HG02571 (cell line): ENCODE data around the gene SV2B.

Experiments used
- ATAC-seq: cut with Tn5 transposase; IDR thresholded peaks from one replicate; pipeline ENCODE4 v1.9.1; 2021; ENCODE audit warnings: mild to moderate bottlenecking, moderate library complexity; ENCODE audit not compliant: unreplicated experiment

The SV2B gene

GRCh38 chr15:91184441-91184840 is 84.4 kb downstream of the SV2B start:
- ATAC-seq = no peak

DNA sequence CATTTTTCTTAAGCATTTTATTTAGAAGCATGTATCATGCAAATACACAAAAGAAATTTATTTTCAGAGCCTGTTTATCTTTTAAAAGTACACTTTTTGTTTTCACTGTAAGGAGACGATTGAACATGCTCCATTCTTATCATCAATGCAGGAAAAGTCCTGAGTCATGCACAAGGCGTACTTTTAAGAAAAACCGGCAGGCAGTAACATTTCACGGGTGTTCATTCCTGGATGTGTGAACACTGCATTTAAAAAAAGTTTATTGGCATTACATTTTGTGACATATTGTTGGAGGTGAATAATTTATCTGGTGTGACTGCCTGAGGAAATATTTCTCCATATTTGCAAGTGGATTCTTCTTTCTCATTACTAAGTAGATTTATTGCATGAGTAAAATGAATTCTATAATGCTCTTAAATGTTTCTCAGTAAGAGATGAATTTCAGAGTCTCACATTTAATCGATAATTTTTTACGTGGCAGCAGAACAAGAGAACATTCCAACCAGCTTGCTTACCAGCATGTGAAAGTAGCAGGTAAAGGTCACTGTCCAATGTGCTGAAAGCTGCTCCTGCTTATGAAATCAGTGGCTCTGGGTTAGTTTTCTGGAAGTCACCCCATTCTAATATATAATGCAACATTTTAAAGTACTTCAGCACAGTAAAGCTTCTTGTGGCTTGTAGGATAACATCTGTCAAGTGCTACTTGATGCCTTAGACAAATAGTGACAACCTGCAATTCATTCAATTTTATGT is 87.0 kb downstream of the SV2B start:
- ATAC-seq = no peak

- no peak for ATAC-seq
Observed at GRCh38 chr15:91192285-91192684, 92.2 kb downstream of the SV2B start.

DNA sequence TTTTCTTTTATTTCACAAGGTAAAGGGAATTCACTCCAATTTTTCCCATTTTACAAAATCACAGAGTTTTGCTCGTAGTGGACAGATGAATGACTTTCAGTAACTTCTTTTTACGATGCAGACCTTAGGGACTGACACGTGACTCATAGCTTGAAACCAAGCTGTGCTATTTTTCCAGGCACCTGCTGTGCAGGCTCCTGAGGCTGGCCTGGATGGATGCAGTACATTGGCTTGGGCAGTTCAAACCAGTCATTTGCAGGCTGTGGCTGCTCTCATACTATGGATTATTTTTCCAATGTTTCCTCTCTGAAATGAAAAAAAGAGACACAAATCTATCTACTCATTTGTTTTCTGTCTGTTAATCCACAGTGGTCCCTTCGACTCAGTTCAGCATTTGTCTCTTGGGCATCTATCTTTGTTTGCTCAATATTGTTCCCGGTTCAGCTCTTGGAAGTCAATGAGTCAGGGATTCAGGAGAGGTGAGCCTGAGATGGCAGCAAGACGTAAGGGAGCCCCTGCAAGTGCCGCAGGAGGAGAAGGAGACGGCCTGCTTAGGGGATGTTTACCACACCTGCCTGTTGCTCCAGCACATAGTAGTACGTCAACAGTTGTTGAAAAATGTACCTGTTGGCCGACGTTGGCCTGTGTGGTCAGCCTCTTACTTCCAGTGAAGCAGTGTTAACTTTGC is 92.8 kb downstream of the SV2B start:
- no peak for ATAC-seq

GRCh38 chr15:91193378-91193720 is 93.3 kb downstream of the SV2B start:
- ATAC-seq = no peak

GRCh38 chr15:91196127-91196526 is 96.1 kb downstream of the SV2B start:
- no peak for ATAC-seq

- no peak for ATAC-seq
Observed at GRCh38 chr15:91196768-91197167, 96.7 kb downstream of the SV2B start.

DNA sequence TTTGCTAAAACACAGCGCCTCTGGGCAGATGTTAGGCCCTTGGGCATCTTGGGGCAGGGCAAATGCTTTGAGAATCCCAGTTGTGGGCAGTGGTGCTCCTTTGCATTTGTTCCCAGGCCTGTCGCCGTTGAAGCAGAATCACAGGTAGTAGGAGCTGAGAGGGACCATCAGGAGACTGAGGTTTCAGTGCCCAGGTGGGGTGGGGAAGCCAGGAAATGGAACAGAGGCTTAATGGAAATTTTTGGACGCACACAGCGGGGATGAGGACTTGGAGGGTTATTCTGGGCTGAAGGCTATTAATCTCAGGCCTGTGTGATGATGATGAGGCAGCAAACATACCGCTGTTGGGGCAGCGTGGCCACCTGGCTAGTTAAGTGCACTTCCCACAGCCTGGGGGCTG is 99.5 kb downstream of the SV2B start:
- ATAC-seq = no peak

- no peak for ATAC-seq
Observed at GRCh38 chr15:91200101-91200754, 100.2 kb downstream of the SV2B start.

DNA sequence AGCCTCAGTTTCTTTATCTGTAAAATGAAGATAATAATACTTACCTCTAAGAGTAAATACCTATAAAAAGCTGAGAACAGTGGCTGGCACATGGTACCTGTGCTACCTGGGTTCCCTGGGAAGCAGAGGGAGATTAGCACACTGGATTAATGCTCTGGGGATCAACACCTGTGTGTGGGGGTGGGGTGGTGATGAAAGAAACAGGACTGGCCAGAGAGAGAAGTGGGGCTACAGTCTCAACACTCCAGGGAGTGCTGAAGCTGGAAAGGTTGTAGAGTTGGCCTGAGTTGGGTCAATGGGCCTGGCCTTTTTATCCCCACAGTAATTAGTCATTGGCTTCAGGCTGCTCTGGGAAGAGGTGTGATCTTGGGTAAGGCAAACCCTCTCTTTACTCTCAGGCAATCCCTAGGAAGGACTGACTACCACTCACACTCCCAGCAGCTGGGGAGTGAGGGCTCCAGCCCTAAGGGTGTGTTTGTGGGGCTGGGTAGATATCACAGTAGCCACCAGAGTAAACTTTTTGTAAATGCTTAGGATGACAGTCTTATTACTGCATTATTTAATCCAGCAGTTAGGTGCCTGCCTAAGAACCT is 102.5 kb downstream of the SV2B start:
- ATAC-seq = no peak

DNA sequence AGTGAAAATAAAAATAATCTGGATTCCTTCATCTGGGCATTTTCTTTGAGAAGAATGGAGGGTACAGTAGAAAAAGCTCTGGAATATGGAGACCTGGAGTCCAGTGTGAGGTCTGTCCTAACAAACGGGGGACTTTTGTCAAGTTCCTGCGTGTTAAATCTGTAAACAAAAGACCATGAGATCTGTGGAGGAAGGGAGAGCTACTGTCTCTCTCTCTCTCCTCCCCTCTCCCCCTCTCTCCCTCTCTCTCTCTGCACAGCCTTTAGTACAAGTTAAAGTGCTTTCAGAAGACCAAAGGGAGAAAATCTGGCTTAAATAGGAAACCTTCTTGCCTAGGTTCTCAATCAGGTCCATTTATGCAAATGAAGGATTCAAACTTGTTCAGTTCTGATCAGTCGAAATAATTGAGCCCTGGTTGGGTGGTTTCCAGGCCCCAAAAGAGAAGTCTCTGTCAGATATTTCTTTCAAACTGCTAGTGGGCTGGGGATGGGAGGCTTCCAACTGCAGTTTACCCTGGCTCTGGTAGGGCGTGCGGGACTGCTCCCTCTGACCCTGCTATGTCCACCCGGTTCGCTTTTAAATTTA is 103.7 kb downstream of the SV2B start:
- ATAC-seq = no peak

DNA sequence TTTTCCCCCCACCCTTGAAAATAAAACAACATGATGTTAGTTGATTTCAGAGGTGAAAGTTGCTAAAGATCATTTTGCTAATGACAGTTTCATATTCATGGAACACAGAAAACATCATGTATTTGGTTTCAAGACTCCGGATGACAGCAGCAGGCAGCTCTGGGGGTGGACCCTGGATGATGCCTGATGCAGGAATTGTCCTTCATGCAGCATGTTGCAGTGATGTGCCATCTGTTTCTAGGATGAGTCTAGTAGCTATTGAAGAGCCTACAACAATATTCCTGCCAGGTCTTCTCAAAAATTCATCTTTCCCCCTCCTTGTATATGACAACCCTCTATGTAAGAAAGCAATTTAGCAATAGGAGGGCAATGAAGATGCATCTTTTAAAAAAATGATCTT is 108.3 kb downstream of the SV2B start:
- no peak for ATAC-seq

- ATAC-seq = no peak
Observed at GRCh38 chr15:91209318-91209717, 109.3 kb downstream of the SV2B start.

DNA sequence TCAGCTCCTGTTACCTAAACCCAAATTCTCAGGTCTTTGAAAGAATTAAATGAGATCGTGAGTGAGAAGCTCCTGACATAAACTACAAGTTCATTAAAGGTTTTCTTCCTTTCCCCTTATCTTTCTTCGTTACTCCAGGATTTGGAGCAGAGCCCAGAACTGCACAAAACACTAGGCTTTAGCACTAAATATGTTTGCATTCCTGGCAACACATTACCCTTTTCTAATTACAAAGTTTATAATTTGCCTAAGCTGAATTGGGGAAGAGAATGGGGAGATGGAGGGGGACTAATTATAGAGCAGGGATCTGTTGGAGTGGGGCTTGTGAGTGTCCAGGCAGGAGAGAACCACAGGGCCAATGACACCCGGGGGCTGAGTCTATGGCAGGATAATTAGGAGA is 109.7 kb downstream of the SV2B start:
- ATAC-seq = no peak

- ATAC-seq = no peak
Observed at GRCh38 chr15:91214675-91215590, 114.9 kb downstream of the SV2B start.

DNA sequence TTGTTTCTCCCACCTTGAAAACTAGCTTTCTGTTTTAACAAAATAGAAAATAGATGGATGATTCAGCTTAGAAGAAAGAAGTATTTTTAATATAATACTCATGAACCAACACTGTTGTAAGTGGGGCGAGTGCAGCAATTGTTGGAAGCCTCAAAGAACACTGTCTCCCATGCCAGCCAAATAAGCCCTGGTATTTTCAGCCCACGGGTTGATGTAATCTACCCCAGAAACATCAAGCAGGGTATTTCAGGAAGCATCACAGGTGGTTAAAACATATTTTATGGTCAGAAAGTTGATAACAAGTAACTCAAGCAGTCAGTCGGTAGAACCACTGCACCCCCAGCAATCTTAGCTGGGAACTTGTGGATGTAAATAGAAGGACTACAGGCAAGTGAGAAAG is 115.9 kb downstream of the SV2B start:
- ATAC-seq = no peak

DNA sequence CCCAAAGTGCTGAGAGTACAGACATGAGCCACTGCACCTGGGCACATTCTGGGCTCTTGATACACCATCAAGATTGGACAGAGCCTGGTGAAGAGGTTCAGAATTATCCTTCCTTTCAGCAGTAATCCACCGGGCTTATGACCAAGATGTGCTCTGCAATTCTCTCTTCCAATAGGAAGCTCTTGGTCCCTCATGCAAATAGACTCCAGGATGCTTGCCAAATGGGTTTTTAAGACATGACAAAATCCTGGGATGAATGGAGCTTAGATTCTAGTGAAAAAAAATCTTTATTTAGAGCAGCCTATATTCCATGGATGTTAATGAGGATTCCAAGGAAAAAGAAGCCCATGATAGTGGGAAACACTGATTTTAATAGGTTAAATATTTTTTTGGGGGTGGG is 119.1 kb downstream of the SV2B start:
- ATAC-seq = no peak

DNA sequence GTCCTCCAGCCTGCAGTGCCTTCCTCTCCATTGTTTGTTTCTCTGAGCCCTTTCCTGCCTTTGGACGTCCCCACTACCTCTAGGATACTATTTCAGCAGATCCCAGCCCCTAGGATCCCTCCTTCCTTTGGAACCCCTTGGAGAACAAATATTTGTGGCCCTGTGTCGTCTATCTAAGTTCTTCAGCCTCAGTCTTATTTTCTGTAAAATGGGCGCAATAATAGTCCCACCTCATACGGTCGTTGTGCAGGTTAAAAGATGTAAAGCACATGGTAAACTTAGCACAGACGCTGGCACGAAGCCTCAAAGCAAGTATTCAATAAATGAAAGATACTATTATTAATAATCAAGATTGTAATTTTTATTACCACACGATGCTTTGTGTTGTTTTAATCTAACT is 122.0 kb downstream of the SV2B start:
- ATAC-seq = no peak

- ATAC-seq = no peak
Observed at GRCh38 chr15:91223863-91224262, 123.8 kb downstream of the SV2B start.

- ATAC-seq = no peak
Observed at GRCh38 chr15:91224755-91225380, 124.8 kb downstream of the SV2B start.
